NCI-H82 treated with DMSO at 0.1 percent for 48 hours (cell line): ENCODE results near the gene FOXO3.
"Not testable (repeated sequence)": the region's sequence is repeated elsewhere in the genome, so short reads cannot be mapped to it uniquely, and the experiment has no call there.

Experiments
- DNase-seq: peaks from one replicate; lab custom pipeline; 2025; ENCODE audit not compliant: unreplicated experiment; lab: John Stamatoyannopoulos, UW

FOXO3 gene

DNA sequence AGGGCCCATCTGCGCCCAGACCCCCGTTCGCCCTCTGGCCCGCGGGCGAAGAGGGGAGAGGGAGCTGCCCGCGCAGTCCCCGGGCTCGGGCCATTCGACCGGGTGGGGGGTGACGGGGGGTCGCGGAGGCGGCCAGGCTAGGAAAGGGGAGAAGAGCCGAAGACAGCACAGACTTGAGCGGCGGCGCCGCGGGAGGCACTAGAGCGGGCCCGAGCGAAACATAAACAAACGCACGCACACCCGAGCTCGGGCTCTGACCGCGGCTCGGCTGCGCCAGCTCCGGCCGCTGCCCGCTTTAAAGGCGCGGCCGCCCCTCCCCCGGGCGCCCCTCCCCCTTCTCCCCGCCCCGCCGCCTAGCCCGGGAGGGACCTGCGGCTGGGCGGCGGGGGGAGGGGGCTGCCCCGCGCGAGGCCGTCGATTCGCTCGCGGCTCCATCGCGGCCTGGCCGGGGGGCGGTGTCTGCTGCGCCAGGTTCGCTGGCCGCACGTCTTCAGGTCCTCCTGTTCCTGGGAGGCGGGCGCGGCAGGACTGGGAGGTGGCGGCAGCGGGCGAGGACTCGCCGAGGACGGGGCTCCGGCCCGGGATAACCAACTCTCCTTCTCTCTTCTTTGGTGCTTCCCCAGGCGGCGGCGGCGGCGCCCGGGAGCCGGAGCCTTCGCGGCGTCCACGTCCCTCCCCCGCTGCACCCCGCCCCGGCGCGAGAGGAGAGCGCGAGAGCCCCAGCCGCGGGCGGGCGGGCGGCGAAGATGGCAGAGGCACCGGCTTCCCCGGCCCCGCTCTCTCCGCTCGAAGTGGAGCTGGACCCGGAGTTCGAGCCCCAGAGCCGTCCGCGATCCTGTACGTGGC lies at the start of gene FOXO3:
Gene FOXO3, plus strand, starts transcription at position 455 of the 846 bp plus-strand sequence. Its CDS starts 292 bp downstream, at position 747.
- peak; percentile 68 for DNase-seq

GRCh38 chr6:108518714-108519576 lies 41.8 kb upstream of the FOXO3 start:
- DNase-seq: peak; percentile 16

DNA sequence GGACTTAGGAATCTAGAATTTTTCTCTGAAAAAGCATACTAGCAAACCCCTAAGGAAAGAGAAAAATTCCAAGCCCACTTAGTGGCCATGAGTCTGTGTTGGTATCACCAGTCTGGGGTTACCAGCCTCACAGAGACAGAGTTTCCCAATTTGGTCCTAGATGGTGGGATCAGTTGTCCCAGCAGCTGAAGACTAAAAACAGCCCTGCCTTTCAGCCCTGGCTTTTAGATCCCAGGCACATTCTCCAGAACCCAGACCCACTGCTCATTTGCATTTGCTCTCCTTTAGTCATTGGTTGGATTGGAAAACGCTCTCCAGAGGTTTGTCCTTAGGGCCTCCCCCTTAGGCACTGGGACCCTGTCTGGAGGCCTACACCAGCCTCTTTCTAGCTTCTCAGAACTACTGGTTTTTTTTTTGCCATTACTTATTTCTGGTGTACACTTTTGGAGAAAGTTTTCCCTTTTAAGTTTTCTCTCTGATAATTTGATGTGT lies 39.1 kb upstream of the FOXO3 start:
- DNase-seq: no peak

GRCh38 chr6:108523697-108524096 lies 37.0 kb upstream of the FOXO3 start:
- no peak for DNase-seq

- DNase-seq: no peak
Observed at GRCh38 chr6:108524528-108525248, 36.0 kb upstream of the FOXO3 start.

GRCh38 chr6:108526739-108527174 lies 34.0 kb upstream of the FOXO3 start:
- peak; percentile 27 for DNase-seq

DNA sequence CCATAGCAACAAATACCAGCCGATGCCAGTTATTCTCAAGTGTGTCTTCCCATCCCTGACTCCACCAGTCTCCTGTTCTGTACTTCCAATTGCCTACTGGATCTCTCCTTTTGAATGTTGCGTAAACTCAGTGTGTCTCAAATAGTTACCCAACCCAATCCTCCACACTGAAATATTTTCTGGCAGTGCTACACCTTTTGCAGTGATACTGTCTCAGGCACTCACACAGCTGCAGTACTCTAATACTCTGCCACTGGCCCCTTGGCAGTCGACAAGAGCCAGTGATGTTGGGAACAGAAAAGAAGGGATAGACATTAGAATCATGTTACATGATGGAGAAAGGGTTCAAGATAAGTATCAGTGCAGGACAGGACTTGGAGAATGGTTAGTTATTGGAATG lies 31.8 kb upstream of the FOXO3 start:
- DNase-seq: no peak

DNA sequence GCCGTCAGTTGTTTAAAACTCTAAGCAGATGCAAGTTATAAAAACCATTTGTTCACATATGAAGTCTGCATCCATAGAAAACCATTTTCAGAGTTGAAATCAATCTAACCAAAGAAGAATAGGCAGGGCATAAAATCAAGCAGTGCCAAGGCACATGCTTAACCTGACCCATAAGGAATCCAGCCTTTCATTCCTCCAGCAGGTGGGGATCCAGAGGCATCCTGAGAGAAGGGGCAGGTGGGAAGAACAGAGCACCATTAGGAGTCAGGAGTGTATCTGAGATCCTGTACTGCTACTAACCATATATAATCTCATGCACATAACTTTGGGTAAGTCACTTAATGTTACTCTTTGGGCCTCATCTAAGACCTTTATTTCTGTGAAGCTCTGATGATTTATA lies 29.4 kb upstream of the FOXO3 start:
- no peak for DNase-seq

DNA sequence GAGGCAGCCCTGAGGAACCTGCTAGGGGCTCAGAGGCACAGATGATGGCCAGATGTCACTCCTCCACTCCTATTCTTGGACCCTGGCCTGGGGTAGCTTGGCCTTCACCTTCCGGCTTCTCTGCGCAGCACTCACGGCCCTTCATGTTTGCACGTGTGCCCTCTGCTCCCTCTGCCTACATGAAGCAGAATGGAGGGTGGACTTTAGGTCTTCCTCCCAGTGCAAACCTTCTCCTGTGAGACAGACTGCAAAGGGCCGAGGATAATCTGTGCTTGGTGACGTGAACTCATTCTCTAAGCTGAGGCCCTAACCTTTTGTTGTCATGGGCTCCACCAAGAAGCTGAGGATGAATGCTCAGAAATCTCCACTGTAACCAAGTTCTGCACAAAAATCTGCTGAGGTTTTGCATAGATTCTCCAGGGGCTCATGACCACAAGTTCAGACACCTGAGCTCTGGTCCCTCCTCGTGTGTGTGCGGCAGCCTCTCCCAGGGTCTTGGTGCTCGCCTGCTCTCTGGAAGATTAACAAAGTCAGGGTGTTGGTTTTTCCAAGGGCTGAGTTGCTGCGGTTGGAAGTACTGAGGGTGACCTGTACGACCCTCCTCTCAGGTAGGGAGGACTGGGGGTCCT lies 25.5 kb upstream of the FOXO3 start:
- DNase-seq: no peak

GRCh38 chr6:108535920-108536535 lies 24.7 kb upstream of the FOXO3 start:
- DNase-seq: not testable (repeated sequence)

GRCh38 chr6:108541843-108542759 lies 18.6 kb upstream of the FOXO3 start:
- peak; percentile 79 for DNase-seq

DNA sequence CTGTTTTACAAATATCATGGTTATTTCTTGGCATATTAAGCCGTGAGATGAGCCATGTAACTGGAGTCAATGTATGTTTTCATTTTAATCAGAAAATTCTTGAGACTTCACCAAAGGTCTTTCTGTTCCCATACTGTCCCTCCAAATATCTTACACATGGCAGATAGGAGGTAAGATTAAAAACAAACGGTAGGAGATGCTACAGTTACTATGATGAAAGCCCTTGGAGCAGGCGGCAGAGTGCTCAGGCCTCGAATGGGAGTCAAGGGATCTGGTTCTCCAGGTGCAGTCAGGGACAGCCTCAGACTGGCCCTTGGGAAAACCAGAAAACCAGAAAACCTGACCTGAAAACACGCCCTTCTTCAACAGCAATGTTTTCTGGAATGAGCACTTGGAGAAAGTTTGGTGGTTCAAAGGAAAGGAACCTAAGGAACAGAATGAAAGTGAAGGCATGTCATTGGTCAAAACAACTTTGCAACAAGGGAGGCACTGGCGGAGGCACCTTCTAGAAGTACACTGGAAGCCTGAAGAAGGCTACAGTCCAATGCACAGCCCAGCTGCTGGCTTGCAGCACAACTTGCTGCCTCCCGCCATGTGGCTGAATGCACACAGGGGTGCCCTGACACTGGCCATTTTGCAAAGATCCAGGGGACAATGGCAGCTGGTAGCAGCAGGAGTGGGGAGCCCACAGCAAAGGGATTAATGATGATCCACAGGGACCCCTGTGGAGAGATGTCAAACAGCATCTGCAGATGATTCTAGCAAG lies 17.4 kb upstream of the FOXO3 start:
- DNase-seq: no peak

GRCh38 chr6:108544606-108545005 lies 16.1 kb upstream of the FOXO3 start:
- DNase-seq: no peak

- no peak for DNase-seq
Observed at GRCh38 chr6:108546079-108547049, 14.4 kb upstream of the FOXO3 start.

DNA sequence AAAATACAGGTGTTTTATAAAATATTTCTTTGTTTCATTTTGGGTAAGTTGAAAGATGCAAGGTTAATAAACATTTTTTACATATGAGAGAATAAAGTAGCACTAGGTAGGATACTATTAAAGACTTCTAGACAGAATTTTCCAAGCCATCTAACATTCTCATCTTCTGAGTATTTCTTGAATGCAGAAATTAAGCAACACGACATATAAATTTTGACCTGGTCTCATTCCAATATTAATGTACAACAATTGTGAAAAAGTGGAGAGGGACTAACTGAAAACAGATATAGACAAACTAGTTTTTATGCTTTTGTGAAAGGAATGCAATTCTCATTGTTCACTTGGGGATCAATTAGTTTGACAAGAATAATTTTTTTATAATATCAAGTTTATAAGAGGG lies 11.5 kb upstream of the FOXO3 start:
- no peak for DNase-seq

- no peak for DNase-seq
Observed at GRCh38 chr6:108549741-108550140, 11.0 kb upstream of the FOXO3 start.

GRCh38 chr6:108550256-108550655 lies 10.5 kb upstream of the FOXO3 start:
- no peak for DNase-seq
